ENCODE measurements around the gene CPLANE1.

DNA sequence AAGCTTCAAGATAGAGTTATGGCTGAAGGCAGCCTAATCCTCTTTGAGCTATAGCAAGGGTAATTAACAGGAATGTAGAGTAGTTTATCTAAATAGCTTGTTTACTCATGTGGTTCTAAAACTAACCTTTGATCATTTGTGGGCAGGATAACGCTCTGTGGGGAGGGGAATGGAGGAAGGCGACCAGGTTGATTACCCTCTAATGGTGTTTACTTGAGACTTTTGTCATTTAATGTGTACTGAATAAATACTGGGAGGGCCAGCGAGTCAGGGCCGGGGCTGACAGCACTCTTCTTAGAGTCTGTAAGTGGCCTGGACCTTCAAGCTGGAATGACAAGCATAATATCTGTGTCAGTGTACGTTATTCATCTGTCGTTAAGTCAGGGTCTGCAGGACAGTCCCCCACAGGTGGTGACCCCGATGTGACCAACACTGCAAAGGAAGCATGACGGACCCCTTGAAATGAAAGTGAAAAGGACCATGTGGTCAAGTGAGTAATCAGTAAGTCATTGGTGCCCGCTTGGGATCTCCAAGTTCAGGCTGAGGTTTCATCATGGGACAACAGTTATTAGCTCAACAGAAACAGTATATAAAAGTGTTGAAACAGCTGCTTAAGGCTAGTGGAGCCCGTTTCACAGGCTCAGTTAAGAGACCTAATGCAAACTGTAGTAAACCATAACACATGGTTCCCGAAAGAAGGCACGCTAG lies 162.6 kb downstream of the CPLANE1 start:
- TF ChIP-seq NRF1 (conservative IDR thresholded peaks at IDR 0.05 in 1 of 2, IDR thresholded peaks at IDR 0.05 in 1 of 2) (no peak), TAF15 (IDR thresholded peaks at IDR 0.05; ENCODE audit: low read depth, low read length) (no peak), RFX5 (IDR thresholded peaks at IDR 0.05; ENCODE audit: low read depth, low read length) (no peak), BMI1 (IDR thresholded peaks at IDR 0.05; ENCODE audit: low read length) (no peak), JUN (IDR thresholded peaks at IDR 0.05; ENCODE audit: borderline replicate concordance, low read depth, low read length) (no peak), JUN (CRISPR knock-in tag; IDR thresholded peaks at IDR 0.05; ENCODE audit: borderline replicate concordance) (no peak), CREB1 (IDR thresholded peaks at IDR 0.05) (no peak), CREB1 (CRISPR knock-in tag; IDR thresholded peaks at IDR 0.05) (no peak), CAMTA2 (CRISPR knock-in tag; conservative IDR thresholded peaks at IDR 0.05) (no peak), POLR2AphosphoS5 (IDR thresholded peaks at IDR 0.05; ENCODE audit: control insufficient read depth, insufficient read depth, low read depth, low read length) (no peak)
- TF ChIP-seq, protein P1, sequence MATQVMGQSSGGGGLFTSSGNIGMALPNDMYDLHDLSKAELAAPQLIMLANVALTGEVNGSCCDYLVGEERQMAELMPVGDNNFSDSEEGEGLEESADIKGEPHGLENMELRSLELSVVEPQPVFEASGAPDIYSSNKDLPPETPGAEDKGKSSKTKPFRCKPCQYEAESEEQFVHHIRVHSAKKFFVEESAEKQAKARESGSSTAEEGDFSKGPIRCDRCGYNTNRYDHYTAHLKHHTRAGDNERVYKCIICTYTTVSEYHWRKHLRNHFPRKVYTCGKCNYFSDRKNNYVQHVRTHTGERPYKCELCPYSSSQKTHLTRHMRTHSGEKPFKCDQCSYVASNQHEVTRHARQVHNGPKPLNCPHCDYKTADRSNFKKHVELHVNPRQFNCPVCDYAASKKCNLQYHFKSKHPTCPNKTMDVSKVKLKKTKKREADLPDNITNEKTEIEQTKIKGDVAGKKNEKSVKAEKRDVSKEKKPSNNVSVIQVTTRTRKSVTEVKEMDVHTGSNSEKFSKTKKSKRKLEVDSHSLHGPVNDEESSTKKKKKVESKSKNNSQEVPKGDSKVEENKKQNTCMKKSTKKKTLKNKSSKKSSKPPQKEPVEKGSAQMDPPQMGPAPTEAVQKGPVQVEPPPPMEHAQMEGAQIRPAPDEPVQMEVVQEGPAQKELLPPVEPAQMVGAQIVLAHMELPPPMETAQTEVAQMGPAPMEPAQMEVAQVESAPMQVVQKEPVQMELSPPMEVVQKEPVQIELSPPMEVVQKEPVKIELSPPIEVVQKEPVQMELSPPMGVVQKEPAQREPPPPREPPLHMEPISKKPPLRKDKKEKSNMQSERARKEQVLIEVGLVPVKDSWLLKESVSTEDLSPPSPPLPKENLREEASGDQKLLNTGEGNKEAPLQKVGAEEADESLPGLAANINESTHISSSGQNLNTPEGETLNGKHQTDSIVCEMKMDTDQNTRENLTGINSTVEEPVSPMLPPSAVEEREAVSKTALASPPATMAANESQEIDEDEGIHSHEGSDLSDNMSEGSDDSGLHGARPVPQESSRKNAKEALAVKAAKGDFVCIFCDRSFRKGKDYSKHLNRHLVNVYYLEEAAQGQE (IDR thresholded peaks at IDR 0.05; ENCODE audit: borderline replicate concordance), result no peak
- TF ChIP-seq, protein P1 (CRISPR knock-in tag; IDR thresholded peaks at IDR 0.05; ENCODE audit: low read depth), result no peak
